Measurements from ENCODE around the gene PHF21A.

DNA sequence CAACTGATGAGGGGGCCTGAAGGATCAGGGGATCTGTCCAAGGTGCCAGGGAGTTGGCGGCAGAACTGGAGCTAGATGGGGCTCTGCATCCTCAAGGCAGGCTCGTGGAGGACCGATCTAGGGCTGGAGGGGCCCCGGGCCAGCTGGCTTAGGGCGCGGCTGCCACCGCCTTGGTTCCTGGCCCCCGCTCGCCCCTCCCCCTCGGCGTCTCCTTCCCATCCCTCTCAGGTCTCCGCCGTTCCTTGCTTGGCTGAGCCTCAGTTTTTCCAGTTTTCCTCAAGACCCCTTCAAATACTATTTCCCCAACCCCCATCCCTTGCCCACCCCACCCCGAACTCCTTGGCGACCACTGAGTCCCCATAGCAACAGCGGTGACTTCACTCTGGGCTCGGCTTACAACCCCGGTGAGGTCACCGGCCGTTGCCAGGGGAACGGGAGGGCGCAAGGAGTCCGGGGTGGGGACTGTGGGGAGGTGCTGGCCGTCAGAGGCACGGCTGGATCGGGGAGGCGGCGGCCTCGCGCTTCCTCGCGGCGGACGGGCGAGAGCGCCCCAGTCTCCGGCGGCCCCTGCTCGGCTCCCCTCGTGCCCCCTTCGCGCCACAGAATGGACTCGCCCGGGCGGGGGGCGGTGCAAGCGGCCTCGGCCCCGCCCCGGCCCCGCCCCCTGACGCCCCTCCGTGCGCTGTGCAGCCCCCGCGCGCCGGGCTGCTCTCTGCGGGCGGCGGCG is 221.6 kb downstream of the PHF21A start:
- TF ChIP-seq TAF1 (IDR thresholded peaks at IDR 0.05; ENCODE audit: borderline replicate concordance, insufficient read depth, low read length), result no peak
- TF ChIP-seq, protein P1, sequence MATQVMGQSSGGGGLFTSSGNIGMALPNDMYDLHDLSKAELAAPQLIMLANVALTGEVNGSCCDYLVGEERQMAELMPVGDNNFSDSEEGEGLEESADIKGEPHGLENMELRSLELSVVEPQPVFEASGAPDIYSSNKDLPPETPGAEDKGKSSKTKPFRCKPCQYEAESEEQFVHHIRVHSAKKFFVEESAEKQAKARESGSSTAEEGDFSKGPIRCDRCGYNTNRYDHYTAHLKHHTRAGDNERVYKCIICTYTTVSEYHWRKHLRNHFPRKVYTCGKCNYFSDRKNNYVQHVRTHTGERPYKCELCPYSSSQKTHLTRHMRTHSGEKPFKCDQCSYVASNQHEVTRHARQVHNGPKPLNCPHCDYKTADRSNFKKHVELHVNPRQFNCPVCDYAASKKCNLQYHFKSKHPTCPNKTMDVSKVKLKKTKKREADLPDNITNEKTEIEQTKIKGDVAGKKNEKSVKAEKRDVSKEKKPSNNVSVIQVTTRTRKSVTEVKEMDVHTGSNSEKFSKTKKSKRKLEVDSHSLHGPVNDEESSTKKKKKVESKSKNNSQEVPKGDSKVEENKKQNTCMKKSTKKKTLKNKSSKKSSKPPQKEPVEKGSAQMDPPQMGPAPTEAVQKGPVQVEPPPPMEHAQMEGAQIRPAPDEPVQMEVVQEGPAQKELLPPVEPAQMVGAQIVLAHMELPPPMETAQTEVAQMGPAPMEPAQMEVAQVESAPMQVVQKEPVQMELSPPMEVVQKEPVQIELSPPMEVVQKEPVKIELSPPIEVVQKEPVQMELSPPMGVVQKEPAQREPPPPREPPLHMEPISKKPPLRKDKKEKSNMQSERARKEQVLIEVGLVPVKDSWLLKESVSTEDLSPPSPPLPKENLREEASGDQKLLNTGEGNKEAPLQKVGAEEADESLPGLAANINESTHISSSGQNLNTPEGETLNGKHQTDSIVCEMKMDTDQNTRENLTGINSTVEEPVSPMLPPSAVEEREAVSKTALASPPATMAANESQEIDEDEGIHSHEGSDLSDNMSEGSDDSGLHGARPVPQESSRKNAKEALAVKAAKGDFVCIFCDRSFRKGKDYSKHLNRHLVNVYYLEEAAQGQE (IDR thresholded peaks at IDR 0.05; ENCODE audit: insufficient read depth in 1 of 2, low read depth in 2 of 2, low read length in 2 of 2), result peak; percentile 95 to 97
- no peak for TF ChIP-seq FOXP2 (optimal IDR thresholded peaks at IDR 0.05; ENCODE audit: borderline replicate concordance, extremely low read depth, extremely low read length, insufficient read depth)
- no peak for TF ChIP-seq POLR2AphosphoS5 (IDR thresholded peaks at IDR 0.05; ENCODE audit: low read depth, low read length)
- TF ChIP-seq SIN3A (IDR thresholded peaks at IDR 0.05; ENCODE audit: borderline replicate concordance, insufficient read depth, low read length), result 0 out of 2 replicates have a peak, but pooled peaks have one; percentile 55

Measured in PFSK-1 (cell line).